ENCODE measurements around the gene PURB. TPM values are rescaled to one million over a fixed set of nuclear protein-coding genes. Genes with fewer than 3 reads are reported as not detected.
"Not testable (repeated sequence)": the region's sequence is repeated elsewhere in the genome, so short reads cannot be mapped to it uniquely, and the experiment has no call there.

The PURB gene
- total RNA-seq, 4 donors from 2014 or later: 28.1 to 39.3 (median 31.3) TPM

GRCh38 chr7:44849259-44849884 lies 36.0 kb downstream of the PURB start:
- DNase-seq (ENCODE audit: low spot score in 2 of 2): no peak
- Histone ChIP-seq H3K4me1 (peaks cover 30% of the 10 kb centered on the region), H3K9me3 (no peaks in the 10 kb centered on the region), H3K4me3 (no peak overlapping the region), H3K27me3 (no peaks in the 10 kb centered on the region), H3K36me3 (no peaks in the 10 kb centered on the region), H3K27ac (no peak overlapping the region)
- no peak for TF ChIP-seq CTCF (IDR thresholded peaks at IDR 0.05)
- 82% methylated on average over 10 of the region's 10 CpGs for WGBS

- no peak for TF ChIP-seq CTCF (IDR thresholded peaks at IDR 0.05)
- TF ChIP-seq POLR2A (IDR thresholded peaks at IDR 0.05): peak in 1 of 2 donors; percentile 90
- TF ChIP-seq POLR2AphosphoS5 (IDR thresholded peaks at IDR 0.05): peak in 2 of 3 donors; percentile 30 to 89
- H3K4me3 ChIP-seq: peak within 1 kb of the TSS; percentile 79
- no peaks in the 10 kb centered on the region for H3K36me3 ChIP-seq
- peaks cover 30% of the 10 kb centered on the region for H3K4me1 ChIP-seq
- WGBS: under 1% methylated on average over 30 of the region's 70 CpGs
- H3K27ac ChIP-seq: peak within 1 kb of the TSS; percentile 96
- peak; percentile 100 for DNase-seq (ENCODE audit: low spot score in 2 of 2)
- H3K9me3 ChIP-seq: no peaks in the 10 kb centered on the region
- no peaks in the 10 kb centered on the region for H3K27me3 ChIP-seq
Measured at GRCh38 chr7:44847920-44848634, 37.3 kb downstream of the PURB start, which contains the start of gene H2AZ2. Gene H2AZ2 (minus strand): TSS chr7:44848087. CDS start chr7:44847971, 116 bp downstream.

GRCh38 chr7:44847509-44847919 lies 37.8 kb downstream of the PURB start:
- peaks cover 30% of the 10 kb centered on the region for H3K4me1 ChIP-seq
- no peaks in the 10 kb centered on the region for H3K27me3 ChIP-seq
- peak overlapping the region; percentile 96 for H3K27ac ChIP-seq
- H3K36me3 ChIP-seq: no peaks in the 10 kb centered on the region
- peak overlapping the region; percentile 79 for H3K4me3 ChIP-seq
- H3K9me3 ChIP-seq: no peaks in the 10 kb centered on the region
- peak; percentile 72 to 89 for TF ChIP-seq CTCF (IDR thresholded peaks at IDR 0.05)
- TF ChIP-seq POLR2A (IDR thresholded peaks at IDR 0.05): no peak
- TF ChIP-seq EP300 (IDR thresholded peaks at IDR 0.05): no peak
- TF ChIP-seq POLR2AphosphoS5 (IDR thresholded peaks at IDR 0.05): peak in 2 of 3 donors; percentile 32 to 44
- WGBS: 0% methylated on average over 24 of the region's 36 CpGs
- DNase-seq (ENCODE audit: low spot score in 2 of 2): peak; percentile 92 to 93

GRCh38 chr7:44846816-44847508 lies 38.4 kb downstream of the PURB start:
- Histone ChIP-seq H3K9me3 (no peaks in the 10 kb centered on the region), H3K4me3 (peak overlapping the region; percentile 79), H3K36me3 (no peaks in the 10 kb centered on the region), H3K27ac (peak overlapping the region; percentile 96), H3K4me1 (peaks cover 30% of the 10 kb centered on the region), H3K27me3 (no peaks in the 10 kb centered on the region)
- WGBS: under 1% methylated on average over 12 of the region's 12 CpGs
- TF ChIP-seq POLR2A (IDR thresholded peaks at IDR 0.05) (no peak), EP300 (IDR thresholded peaks at IDR 0.05) (no peak), POLR2AphosphoS5 (IDR thresholded peaks at IDR 0.05) (no peak), CTCF (IDR thresholded peaks at IDR 0.05) (no peak)
- no peak for DNase-seq (ENCODE audit: low spot score in 2 of 2)

- not testable (repeated sequence) for DNase-seq (ENCODE audit: low spot score in 2 of 2); H3K27me3 ChIP-seq; H3K27ac ChIP-seq; H3K9me3 ChIP-seq; H3K36me3 ChIP-seq
- WGBS: 55% methylated on average over 11 of the region's 11 CpGs
- peak overlapping the region; percentile 79 for H3K4me3 ChIP-seq
- H3K4me1 ChIP-seq: peaks cover 30% of the 10 kb centered on the region
Measured at GRCh38 chr7:44846390-44846789, 38.9 kb downstream of the PURB start.
